22Rv1 (cell line): ENCODE measurements around the gene PTK6.

ENCODE experiments used
- ZFX ChIP-seq: fragments of 450-650 bp; IDR thresholded peaks from 2 replicates; pipeline ENCODE4 v1.6.1; 2017; ENCODE audit warnings: antibody characterized with exemption, borderline replicate concordance
- TF ChIP-seq, protein P1 (sequence below): fragments of 450-650 bp; IDR thresholded peaks from 2 replicates; pipeline ENCODE4 v1.5.1; 2017; ENCODE audit warnings: mild to moderate bottlenecking

DNA sequence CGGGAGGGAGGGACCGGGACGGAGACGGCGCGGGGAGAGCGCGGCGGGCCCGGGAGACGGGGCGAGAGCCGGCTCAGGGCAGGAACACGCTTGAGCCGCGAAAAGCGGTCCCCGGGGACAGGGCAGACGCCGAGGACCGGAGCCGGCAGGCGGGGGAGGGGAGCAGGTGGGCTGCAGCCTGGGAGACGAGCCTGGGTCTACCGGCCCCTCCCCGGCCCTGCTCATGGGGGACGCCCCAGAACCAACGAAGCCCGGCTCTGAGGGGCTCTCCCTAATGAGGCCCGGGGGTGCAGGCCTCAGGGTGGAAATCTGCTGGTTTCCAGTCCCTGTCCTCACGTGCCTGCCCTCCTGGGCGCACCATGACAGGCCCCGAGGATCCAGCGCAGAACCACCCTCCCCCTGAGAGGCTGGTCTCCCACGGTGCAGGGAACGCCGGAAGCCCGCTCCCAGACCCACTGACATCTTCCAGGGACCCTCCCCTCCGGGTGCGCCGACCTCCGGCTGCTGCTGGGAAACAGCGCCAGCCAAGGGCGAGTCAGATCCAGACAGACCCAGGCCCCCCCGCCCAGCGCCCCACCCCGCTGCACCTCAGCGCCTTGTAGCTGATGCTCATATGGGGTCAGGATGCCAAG is 37.7 kb downstream of the PTK6 start:
- TF ChIP-seq, protein P1, sequence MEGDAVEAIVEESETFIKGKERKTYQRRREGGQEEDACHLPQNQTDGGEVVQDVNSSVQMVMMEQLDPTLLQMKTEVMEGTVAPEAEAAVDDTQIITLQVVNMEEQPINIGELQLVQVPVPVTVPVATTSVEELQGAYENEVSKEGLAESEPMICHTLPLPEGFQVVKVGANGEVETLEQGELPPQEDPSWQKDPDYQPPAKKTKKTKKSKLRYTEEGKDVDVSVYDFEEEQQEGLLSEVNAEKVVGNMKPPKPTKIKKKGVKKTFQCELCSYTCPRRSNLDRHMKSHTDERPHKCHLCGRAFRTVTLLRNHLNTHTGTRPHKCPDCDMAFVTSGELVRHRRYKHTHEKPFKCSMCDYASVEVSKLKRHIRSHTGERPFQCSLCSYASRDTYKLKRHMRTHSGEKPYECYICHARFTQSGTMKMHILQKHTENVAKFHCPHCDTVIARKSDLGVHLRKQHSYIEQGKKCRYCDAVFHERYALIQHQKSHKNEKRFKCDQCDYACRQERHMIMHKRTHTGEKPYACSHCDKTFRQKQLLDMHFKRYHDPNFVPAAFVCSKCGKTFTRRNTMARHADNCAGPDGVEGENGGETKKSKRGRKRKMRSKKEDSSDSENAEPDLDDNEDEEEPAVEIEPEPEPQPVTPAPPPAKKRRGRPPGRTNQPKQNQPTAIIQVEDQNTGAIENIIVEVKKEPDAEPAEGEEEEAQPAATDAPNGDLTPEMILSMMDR = no peak
- TF ChIP-seq ZFX = no peak
